HepG2 (cell line): Measurements from ENCODE around the gene SAE1. TPM values are rescaled to one million over a fixed set of nuclear protein-coding genes. Genes with fewer than 3 reads are reported as not detected.

Experiments
- BRD4 ChIP-seq: sonication (generic); formaldehyde crosslinking; IDR thresholded peaks from 2 replicates; pipeline ENCODE4 v1.4.0; 2020; ENCODE audit warnings: missing genetic modification reagents
- CTCF ChIP-seq: sonication (generic); formaldehyde crosslinking; IDR thresholded peaks from 2 replicates; pipeline ENCODE4 v1.5.0; 2020; ENCODE audit warnings: mild to moderate bottlenecking, missing genetic modification reagents, moderate library complexity
- MAFK ChIP-seq, 2 experiments: IDR thresholded peaks in 1 of 2; conservative IDR thresholded peaks in 1 of 2; 2 replicates each; pipeline ENCODE4 v1.6.1; 2011; ENCODE audit warnings: improper control_type of control experiment in 2 of 2, low read length in 2 of 2
- MAZ ChIP-seq, 2 experiments: sonication (generic) in 1 of 2; formaldehyde crosslinking in 1 of 2; IDR thresholded peaks; 2 replicates each; pipeline versions ENCODE4 v1.5.0 to v1.6.1; 2012 to 2020; ENCODE audit warnings: low read depth in 2 of 2, mild to moderate bottlenecking in 2 of 2, borderline replicate concordance in 1 of 2, improper control_type of control experiment in 1 of 2, low read length in 1 of 2, missing genetic modification reagents in 1 of 2, moderate library complexity in 1 of 2
- SP4 ChIP-seq: sonication (generic); formaldehyde crosslinking; IDR thresholded peaks from 2 replicates; pipeline ENCODE4 v1.8.1; 2023; ENCODE audit warnings: mild to moderate bottlenecking, missing genetic modification reagents
- ZHX1 ChIP-seq: sonication (generic); formaldehyde crosslinking; IDR thresholded peaks from 2 replicates; pipeline ENCODE4 v1.8.1; 2022; ENCODE audit warnings: low read depth, mild to moderate bottlenecking, missing genetic modification reagents
- ZNF124 ChIP-seq: sonication (generic); formaldehyde crosslinking; IDR thresholded peaks from 2 replicates; pipeline ENCODE4 v1.4.0; 2020; ENCODE audit warnings: missing genetic modification reagents
- ZNF530 ChIP-seq: sonication (generic); formaldehyde crosslinking; IDR thresholded peaks from 2 replicates; pipeline ENCODE4 v1.5.0; 2020; ENCODE audit warnings: low read depth, mild to moderate bottlenecking, missing genetic modification reagents
- ZNF687 ChIP-seq: sonication (generic); formaldehyde crosslinking; IDR thresholded peaks from 2 replicates; pipeline ENCODE4 v1.5.1; 2020; ENCODE audit warnings: mild to moderate bottlenecking, missing genetic modification reagents, moderate library complexity
- ZNF75D ChIP-seq: sonication (generic); formaldehyde crosslinking; IDR thresholded peaks from 2 replicates; pipeline ENCODE4 v1.8.1; 2023; ENCODE audit warnings: missing genetic modification reagents, mild to moderate bottlenecking, borderline replicate concordance
- polyA plus RNA-seq, 8 experiments: library from polyadenylated mRNA; depleted of rRNA in 3 of 8; stranded (reverse) in 7 of 8; unstranded in 1 of 8; fragments of >200 nt; fragmentation: Illumina TruSeq in 4 of 8; extraction: Trizol in 4 of 8; gene quantifications; 2 replicates each; pipeline versions ENCODE4 v1.2.1 to v1.2.3, GENCODE V29; 2011 to 2016; ENCODE audit warnings: low read depth in 4 of 8, missing spikeins in 1 of 8, mixed read lengths in 1 of 8; ENCODE audit not compliant: insufficient read depth in 1 of 8
- total RNA-seq, 5 experiments: library from RNA; depleted of rRNA; stranded (reverse); fragments of >200 nt; fragmentation: Illumina TruSeq; extraction: Trizol; gene quantifications; 2 replicates each; pipeline ENCODE4 v1.2.3, GENCODE V29; 2016; ENCODE audit warnings: low read depth in 1 of 5
- TF ChIP-seq, protein P1 (sequence below): sonication (generic); formaldehyde crosslinking; IDR thresholded peaks from 2 replicates; pipeline ENCODE4 v1.5.1; 2020; ENCODE audit warnings: mild to moderate bottlenecking, moderate library complexity, missing genetic modification reagents
- TF ChIP-seq, protein P2 (sequence below): sonication (generic); formaldehyde crosslinking; IDR thresholded peaks from 2 replicates; pipeline ENCODE4 v1.4.0; 2020; ENCODE audit warnings: missing genetic modification reagents, borderline replicate concordance

Gene SAE1
- total and polyA plus RNA-seq, 2 of the 13 experiments (the other 11 are each of a cell fraction or from before 2014, with no cell fraction given): 87.6 to 197 TPM

- no peak for TF ChIP-seq ZHX1 (CRISPR knock-in tag)
- peak; percentile 40; the same call in 1 of the 2 replicates for TF ChIP-seq MAZ (IDR thresholded peaks at IDR 0.05; ENCODE audit: borderline replicate concordance, low read depth, low read length)
- no peak for TF ChIP-seq MAZ (CRISPR knock-in tag; IDR thresholded peaks at IDR 0.05; ENCODE audit: low read depth)
- TF ChIP-seq ZNF124 (CRISPR knock-in tag): no peak
- no peak for TF ChIP-seq ZNF75D
- TF ChIP-seq MAFK (conservative IDR thresholded peaks at IDR 0.05 in 1 of 2, IDR thresholded peaks at IDR 0.05 in 1 of 2; ENCODE audit: low read length in 2 of 2): no peak
- TF ChIP-seq, protein P1, sequence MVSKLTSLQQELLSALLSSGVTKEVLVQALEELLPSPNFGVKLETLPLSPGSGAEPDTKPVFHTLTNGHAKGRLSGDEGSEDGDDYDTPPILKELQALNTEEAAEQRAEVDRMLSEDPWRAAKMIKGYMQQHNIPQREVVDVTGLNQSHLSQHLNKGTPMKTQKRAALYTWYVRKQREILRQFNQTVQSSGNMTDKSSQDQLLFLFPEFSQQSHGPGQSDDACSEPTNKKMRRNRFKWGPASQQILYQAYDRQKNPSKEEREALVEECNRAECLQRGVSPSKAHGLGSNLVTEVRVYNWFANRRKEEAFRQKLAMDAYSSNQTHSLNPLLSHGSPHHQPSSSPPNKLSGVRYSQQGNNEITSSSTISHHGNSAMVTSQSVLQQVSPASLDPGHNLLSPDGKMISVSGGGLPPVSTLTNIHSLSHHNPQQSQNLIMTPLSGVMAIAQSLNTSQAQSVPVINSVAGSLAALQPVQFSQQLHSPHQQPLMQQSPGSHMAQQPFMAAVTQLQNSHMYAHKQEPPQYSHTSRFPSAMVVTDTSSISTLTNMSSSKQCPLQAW: peak; percentile 27; the same call in 1 of the 2 replicates
- no peak for TF ChIP-seq ZNF687 (CRISPR knock-in tag)
- TF ChIP-seq BRD4 (CRISPR knock-in tag): no peak
- no peak for TF ChIP-seq ZNF530 (CRISPR knock-in tag)
- no peak for TF ChIP-seq SP4 (CRISPR knock-in tag)
- TF ChIP-seq, protein P2, sequence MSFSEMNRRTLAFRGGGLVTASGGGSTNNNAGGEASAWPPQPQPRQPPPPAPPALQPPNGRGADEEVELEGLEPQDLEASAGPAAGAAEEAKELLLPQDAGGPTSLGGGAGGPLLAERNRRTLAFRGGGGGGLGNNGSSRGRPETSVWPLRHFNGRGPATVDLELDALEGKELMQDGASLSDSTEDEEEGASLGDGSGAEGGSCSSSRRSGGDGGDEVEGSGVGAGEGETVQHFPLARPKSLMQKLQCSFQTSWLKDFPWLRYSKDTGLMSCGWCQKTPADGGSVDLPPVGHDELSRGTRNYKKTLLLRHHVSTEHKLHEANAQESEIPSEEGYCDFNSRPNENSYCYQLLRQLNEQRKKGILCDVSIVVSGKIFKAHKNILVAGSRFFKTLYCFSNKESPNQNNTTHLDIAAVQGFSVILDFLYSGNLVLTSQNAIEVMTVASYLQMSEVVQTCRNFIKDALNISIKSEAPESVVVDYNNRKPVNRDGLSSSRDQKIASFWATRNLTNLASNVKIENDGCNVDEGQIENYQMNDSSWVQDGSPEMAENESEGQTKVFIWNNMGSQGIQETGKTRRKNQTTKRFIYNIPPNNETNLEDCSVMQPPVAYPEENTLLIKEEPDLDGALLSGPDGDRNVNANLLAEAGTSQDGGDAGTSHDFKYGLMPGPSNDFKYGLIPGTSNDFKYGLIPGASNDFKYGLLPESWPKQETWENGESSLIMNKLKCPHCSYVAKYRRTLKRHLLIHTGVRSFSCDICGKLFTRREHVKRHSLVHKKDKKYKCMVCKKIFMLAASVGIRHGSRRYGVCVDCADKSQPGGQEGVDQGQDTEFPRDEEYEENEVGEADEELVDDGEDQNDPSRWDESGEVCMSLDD (CRISPR knock-in tag): no peak
- TF ChIP-seq CTCF (CRISPR knock-in tag): no peak
Measured at GRCh38 chr19:47113850-47114651, 16.6 kb upstream of the SAE1 start (continued).
